ENCODE data around the gene INSL6.

GRCh38 chr9:5140151-5140550, 45.3 kb downstream of the INSL6 start:
- TF ChIP-seq CTCF (conservative IDR thresholded peaks at IDR 0.05 in 1 of 2, IDR thresholded peaks at IDR 0.05 in 1 of 2; ENCODE audit: extremely low read depth in 1 of 2, insufficient read depth in 1 of 2, low read depth in 1 of 2, low read length in 2 of 2) (no peak), EZH2 (IDR thresholded peaks at IDR 0.05; ENCODE audit: borderline replicate concordance, low read length) (no peak)
